ENCODE data around the gene RAB11A. TPM values are rescaled to one million over a fixed set of nuclear protein-coding genes. Genes with fewer than 3 reads are reported as not detected.

RAB11A gene
- total and polyA plus RNA-seq, 9 of the 15 experiments (the other 6 are each of a cell fraction or from before 2014, with no cell fraction given), result 129 to 369 (median 245) TPM

Small RNAs within 50 kb of the gene (small RNA-seq; reads per million reads assigned to genes)
- gene RF00026, result not detected

Other genes starting within 250 kb of the RAB11A start
- gene SLC24A1, start 247.6 kb upstream of the RAB11A start, total RNA-seq (2014; rRNA removed), result 4.9 and 5.5 TPM in 2 replicates
- 6.5 and 7.1 TPM in 2 replicates for gene SLC24A1, start 247.6 kb upstream of the RAB11A start, total RNA-seq (2014; rRNA removed; fragmentation: Illumina TruSeq; extraction: Trizol)
- 4.9 and 5.5 TPM in 2 replicates for gene SLC24A1, start 247.6 kb upstream of the RAB11A start, total RNA-seq (2015; rRNA removed; fragmentation: Illumina TruSeq; extraction: Trizol)
- gene SLC24A1, start 247.6 kb upstream of the RAB11A start, total RNA-seq (2021), result 6.7 and 8.2 TPM in 2 replicates
- 4.4 and 8.2 TPM in 2 replicates for gene SLC24A1, start 247.6 kb upstream of the RAB11A start, polyA plus RNA-seq (2011; rRNA removed)
- gene SLC24A1, start 247.6 kb upstream of the RAB11A start, polyA plus RNA-seq (2014; fragmentation: Illumina TruSeq; extraction: Trizol), result 6.8 and 7.1 TPM in 2 replicates
- 1 to 10 TPM; 3.1 to 3.2 TPM for gene SLC24A1, start 247.6 kb upstream of the RAB11A start, polyA plus RNA-seq (2014; fragmentation: Nextera tagmentation; extraction: Ambion mirVana)
- gene SLC24A1, start 247.6 kb upstream of the RAB11A start, polyA plus RNA-seq (2014; rRNA removed), result 3.1 and 5.9 TPM in 2 replicates
- 15.1 and 21.2 TPM in 2 replicates for gene DENND4A, start 77.2 kb upstream of the RAB11A start, total RNA-seq (2014; rRNA removed)
- 28.6 and 35.5 TPM in 2 replicates for gene DENND4A, start 77.2 kb upstream of the RAB11A start, total RNA-seq (2014; rRNA removed; fragmentation: Illumina TruSeq; extraction: Trizol)
- 25.4 and 32.3 TPM in 2 replicates for gene DENND4A, start 77.2 kb upstream of the RAB11A start, total RNA-seq (2015; rRNA removed; fragmentation: Illumina TruSeq; extraction: Trizol)
- gene DENND4A, start 77.2 kb upstream of the RAB11A start, total RNA-seq (2021), result 18.3 and 19.9 TPM in 2 replicates
- 19.8 and 23.0 TPM in 2 replicates for gene DENND4A, start 77.2 kb upstream of the RAB11A start, polyA plus RNA-seq (2011; rRNA removed)
- 14.8 and 17.0 TPM in 2 replicates for gene DENND4A, start 77.2 kb upstream of the RAB11A start, polyA plus RNA-seq (2014; fragmentation: Illumina TruSeq; extraction: Trizol)
- gene DENND4A, start 77.2 kb upstream of the RAB11A start, polyA plus RNA-seq (2014; fragmentation: Nextera tagmentation; extraction: Ambion mirVana), result 1 to 10 TPM; 6.8 to 6.9 TPM
- gene DENND4A, start 77.2 kb upstream of the RAB11A start, polyA plus RNA-seq (2014; rRNA removed), result 11.3 and 13.5 TPM in 2 replicates

All from K562 (cell line).